Endothelial cell of umbilical vein (primary cell): ENCODE data around the gene PHPT1. TPM values are rescaled to one million over a fixed set of nuclear protein-coding genes. Genes with fewer than 3 reads are reported as not detected.

Experiments
- BruUV-seq: library from RNA; stranded (reverse); fragments of 400-500 nt; replicated peaks from 2 replicates; lab custom pipeline; 2021; lab: Mats Ljungman, UMichigan
- CTCF ChIA-PET: fragments of 300-600, 350-600 bp; sonication (Branson Sonifier 250); formaldehyde crosslinking; loops from one replicate; lab custom pipeline; 2021; ENCODE audit warnings: antibody characterized with exemption, inconsistent platforms; lab: Charles Lee
- POLR2A ChIA-PET: fragments of 300-600, 350-600 bp; sonication (Branson Sonifier 250); formaldehyde crosslinking; loops from one replicate; lab custom pipeline; 2021; ENCODE audit warnings: antibody characterized with exemption, inconsistent platforms; lab: Charles Lee
- DNase-seq: peaks from one replicate; pipeline ENCODE4 v3.0.0-alpha.2; 2011; ENCODE audit warnings: low read depth, low spot score
- FAIRE-seq: peaks from 2 replicates; lab custom pipeline; 2011; peaks lifted over from hg19 to GRCh38; lab: Jason Lieb, UNC
- H2AFZ ChIP-seq: 2 replicates; pipeline ENCODE4 v1.6.0; 2012; ENCODE audit warnings: low read depth, low read length, control low read depth, inconsistent platforms
- H3K27ac ChIP-seq: 2 replicates; pipeline ENCODE4 v1.5.1; 2011; ENCODE audit warnings: low read depth, mild to moderate bottlenecking, control low read depth, low read length, moderate library complexity; ENCODE audit not compliant: insufficient read depth
- H3K27me3 ChIP-seq, 2 experiments: 2 replicates each; pipeline versions ENCODE4 v1.6.0 to v1.6.1; 2011; ENCODE audit warnings: low read length in 2 of 2, mixed read lengths in 1 of 2; ENCODE audit not compliant: control insufficient read depth in 2 of 2, insufficient read depth in 2 of 2
- H3K36me3 ChIP-seq, 2 experiments: 2 replicates in 1 of 2; 3 replicates in 1 of 2; pipeline ENCODE4 v1.5.1; 2011; ENCODE audit warnings: low read length in 2 of 2, mild to moderate bottlenecking in 1 of 2, moderate library complexity in 1 of 2; ENCODE audit not compliant: control insufficient read depth in 2 of 2, insufficient read depth in 2 of 2; ENCODE audit errors: extremely low read depth in 1 of 2
- H3K4me1 ChIP-seq: 3 replicates; pipeline ENCODE4 v1.5.1; 2011; ENCODE audit warnings: mild to moderate bottlenecking, low read length; ENCODE audit not compliant: control insufficient read depth, insufficient read depth; ENCODE audit errors: extremely low read depth
- H3K4me2 ChIP-seq: 2 replicates; pipeline ENCODE4 v1.6.1; 2011; ENCODE audit warnings: low read length, control low read depth, mixed read lengths; ENCODE audit not compliant: insufficient read depth
- H3K4me3 ChIP-seq, 3 experiments: fragments of 200-600 bp in 1 of 3; sonication (generic), shearing (Covaris generic) in 1 of 3; replicated peaks in 1 of 3; 2 replicates each; pipeline ENCODE4 v1.5.1; 2011 to 2016; ENCODE audit warnings: control low read depth in 3 of 3, low read length in 3 of 3, mild to moderate bottlenecking in 2 of 3, inconsistent platforms in 1 of 3, low read depth in 1 of 3, moderate library complexity in 1 of 3; ENCODE audit not compliant: insufficient read depth in 1 of 3
- H3K79me2 ChIP-seq: 2 replicates; pipeline ENCODE4 v1.6.0; 2012; ENCODE audit warnings: low read length, inconsistent platforms; ENCODE audit not compliant: control insufficient read depth, insufficient read depth
- H3K9ac ChIP-seq: replicated peaks from 2 replicates; pipeline ENCODE3; 2011; ENCODE audit warnings: low read length, control low read depth; ENCODE audit not compliant: insufficient read depth; ENCODE audit errors: extremely low read depth
- H3K9me1 ChIP-seq: replicated peaks from 3 replicates; pipeline ENCODE4 v1.6.0; 2011; ENCODE audit warnings: mild to moderate bottlenecking, low read length; ENCODE audit not compliant: control insufficient read depth, insufficient read depth; ENCODE audit errors: extremely low read depth
- H3K9me3 ChIP-seq: replicated peaks from 2 replicates; pipeline ENCODE4 v1.5.1; 2012; ENCODE audit warnings: low read length, inconsistent platforms; ENCODE audit not compliant: control insufficient read depth, insufficient read depth
- H4K20me1 ChIP-seq: replicated peaks from 2 replicates; pipeline ENCODE3; 2011; ENCODE audit warnings: mild to moderate bottlenecking, low read length; ENCODE audit not compliant: control insufficient read depth, insufficient read depth; ENCODE audit errors: extremely low read depth
- CTCF ChIP-seq, 2 donors: IDR thresholded peaks; 1 replicate in 1 of 2; 2 replicates in 1 of 2; pipeline ENCODE4 v1.5.1; 2011; ENCODE audit warnings: low read length in 2 of 2, mild to moderate bottlenecking in 2 of 2, moderate library complexity in 2 of 2, control low read depth in 1 of 2, inconsistent platforms in 1 of 2, low read depth in 1 of 2; ENCODE audit not compliant: insufficient read depth in 1 of 2; ENCODE audit errors: extremely low read depth in 1 of 2
- EZH2 ChIP-seq: IDR thresholded peaks from 2 replicates; pipeline ENCODE4 v1.6.1; 2012; ENCODE audit warnings: borderline replicate concordance, low read depth, mild to moderate bottlenecking, moderate library complexity, low read length, inconsistent platforms; ENCODE audit not compliant: severe bottlenecking
- FOS ChIP-seq: IDR thresholded peaks from 2 replicates; pipeline ENCODE4 v1.6.1; 2011; ENCODE audit warnings: mild to moderate bottlenecking, low read length, moderate library complexity, borderline replicate concordance; ENCODE audit not compliant: insufficient read depth
- GATA2 ChIP-seq: IDR thresholded peaks from 2 replicates; pipeline ENCODE4 v1.7.0; 2011; ENCODE audit warnings: low read depth, mild to moderate bottlenecking, moderate library complexity, mixed read lengths, low read length; ENCODE audit not compliant: insufficient read length, insufficient read depth
- JUN ChIP-seq: IDR thresholded peaks from 2 replicates; pipeline ENCODE4 v1.6.1; 2011; ENCODE audit warnings: borderline replicate concordance, low read depth; ENCODE audit not compliant: insufficient read length, insufficient read depth
- MAX ChIP-seq: IDR thresholded peaks from 2 replicates; pipeline ENCODE4 v1.6.1; 2011; ENCODE audit not compliant: insufficient read depth, insufficient read length
- MYC ChIP-seq: IDR thresholded peaks from one replicate; pipeline ENCODE4 v1.6.1; 2011; ENCODE audit warnings: mild to moderate bottlenecking, low read depth, low read length
- POLR2A ChIP-seq: IDR thresholded peaks from 2 replicates; pipeline ENCODE4 v1.6.1; 2012; ENCODE audit warnings: low read depth, mild to moderate bottlenecking, control low read depth, low read length
- POLR2AphosphoS5 ChIP-seq: IDR thresholded peaks from 2 replicates; pipeline ENCODE4 v1.6.1; 2012; ENCODE audit warnings: low read depth, mild to moderate bottlenecking, control low read depth, low read length, moderate library complexity; ENCODE audit not compliant: insufficient read depth
- dilution Hi-C: fragments of 300-500 bp; cut with MboI; formaldehyde crosslinking; loops from one replicate; pipeline ENCODE4 v1.15.0; 2019; ENCODE audit warnings: low sequenced_read_pairs; ENCODE audit not compliant: extremely low pct_ligation_motif_present
- intact Hi-C: fragments of 100-400 bp; cut with micrococcal nuclease; formaldehyde crosslinking; loops from one replicate; pipeline ENCODE4 v1.10.0; 2022
- polyA plus RNA-seq, 4 experiments: library from polyadenylated mRNA; depleted of rRNA in 3 of 4; stranded (reverse) in 3 of 4; unstranded in 1 of 4; fragments of >200 nt; gene quantifications; 2 replicates each; pipeline versions ENCODE4 v1.2.1 to v1.2.3, GENCODE V29; 2011 to 2012; ENCODE audit warnings: missing spikeins in 1 of 4
- total RNA-seq: library from RNA; stranded (reverse); gene quantifications from 2 replicates; pipeline ENCODE4 v1.2.3, GENCODE V29; 2021

The PHPT1 gene
- total and polyA plus RNA-seq, 2 donors (not counting 3 experiments of a cell fraction or from before 2014, with no cell fraction given), result 139 to 319 TPM

GRCh38 chr9:136835932-136836904 is 13.0 kb upstream of the PHPT1 start:
- peaks cover 3 to 13% of the 10 kb centered on the region in 2 experiments for H3K36me3 ChIP-seq
- no peak overlapping the region for H2AFZ ChIP-seq
- H3K4me1 ChIP-seq, result no peaks in the 10 kb centered on the region
- POLR2A ChIA-PET, result interaction anchor here (0.6 kb wide), 1 partner anchor 16 kb away, joined by 3 read pairs; no protein-coding TSS in a partner anchor
- no peaks in the 10 kb centered on the region for H3K79me2 ChIP-seq
- no peaks in the 10 kb centered on the region for H3K9me1 ChIP-seq
- intact Hi-C loops, result no loop called here
- H3K27ac ChIP-seq, result no peak overlapping the region
- CTCF ChIA-PET, result interaction anchor here (1.4 kb wide), 1 partner anchor 9 kb away, joined by 3 read pairs; no protein-coding TSS in a partner anchor
- H3K27me3 ChIP-seq, result no peaks in the 10 kb centered on the region
- no peak for FAIRE-seq
- BruUV-seq, result no TSS peak
- no peaks in the 10 kb centered on the region for H3K9me3 ChIP-seq
- H3K4me3 ChIP-seq, result no peak overlapping the region
- TF ChIP-seq GATA2 (no peak), JUN (no peak), POLR2AphosphoS5 (no peak), CTCF (IDR thresholded peaks at IDR 0.05; ENCODE audit: extremely low read depth in 1 of 2, insufficient read depth in 1 of 2, low read depth in 1 of 2, low read length in 2 of 2) (no peak), FOS (no peak), POLR2A (no peak), MAX (no peak), MYC (no peak), EZH2 (no peak)
- H4K20me1 ChIP-seq, result no peaks in the 10 kb centered on the region
- H3K9ac ChIP-seq, result no peak overlapping the region
- DNase-seq, result no peak
- H3K4me2 ChIP-seq, result no peak overlapping the region
- dilution Hi-C loops, result no loop called here
